Measurements from ENCODE around the gene LAMA2. TPM values are rescaled to one million over a fixed set of nuclear protein-coding genes. Genes with fewer than 3 reads are reported as not detected.

The LAMA2 gene
- polyA plus RNA-seq, 3 donors from 2014 or later: 0.17 to 1.2 (median 0.34) TPM

GRCh38 chr6:129507059-129507807 is 624.3 kb downstream of the LAMA2 start:
- Mint-ChIP-seq H3K9me3 (peaks cover 0 to 2% (median 0%) of the 10 kb centered on the region in 6 donors), H3K4me3 (no peak overlapping the region), H3K27ac (no peak overlapping the region), H3K27me3 (ENCODE audit: low read depth in 3 of 3) (no peaks in the 10 kb centered on the region), H3K4me1 (no peaks in the 10 kb centered on the region), H3K36me3 (peaks cover 13 to 22% (median 15%) of the 10 kb centered on the region in 3 donors)
- DNase-seq: no peak

GRCh38 chr6:129507846-129508245 is 624.9 kb downstream of the LAMA2 start:
- no peaks in the 10 kb centered on the region for H3K4me1 Mint-ChIP-seq
- no peak overlapping the region for H3K27ac Mint-ChIP-seq
- no peaks in the 10 kb centered on the region for H3K27me3 Mint-ChIP-seq (ENCODE audit: low read depth in 3 of 3)
- DNase-seq: no peak
- peaks cover 13 to 26% (median 20%) of the 10 kb centered on the region in 3 donors for H3K36me3 Mint-ChIP-seq
- no peak overlapping the region for H3K4me3 Mint-ChIP-seq
- peaks cover 0 to 2% (median 0%) of the 10 kb centered on the region in 6 donors for H3K9me3 Mint-ChIP-seq

DNA sequence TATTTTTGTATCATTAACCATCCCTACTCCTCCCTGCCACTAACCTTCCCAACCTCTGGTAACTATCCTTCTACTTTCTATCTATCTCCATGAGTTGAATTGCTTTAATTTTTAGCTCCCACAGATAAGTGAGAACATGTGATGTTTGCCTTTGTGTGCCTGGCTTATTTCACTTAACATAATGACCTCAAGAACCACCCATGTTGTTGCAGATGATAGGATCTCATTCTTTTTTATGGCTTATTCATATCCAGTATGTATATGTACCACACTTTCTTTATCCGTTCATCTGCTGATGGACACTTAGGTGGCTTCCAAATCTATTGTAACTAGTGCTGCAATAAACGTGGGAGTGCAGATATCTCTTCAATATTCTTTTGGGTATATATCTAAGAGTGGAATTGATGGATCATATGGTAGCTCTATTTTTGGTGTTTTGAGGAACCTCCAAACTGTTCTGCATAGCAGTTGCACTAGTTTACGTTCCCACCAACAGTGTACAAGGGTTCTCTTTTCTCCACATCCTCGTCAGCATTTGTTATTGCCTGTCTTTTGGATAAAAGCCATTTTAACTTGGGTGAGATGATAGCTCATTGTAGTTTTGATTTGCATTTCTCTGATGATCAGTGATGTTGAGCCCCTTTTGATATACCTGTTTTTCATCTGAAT is 625.7 kb downstream of the LAMA2 start:
- Mint-ChIP-seq H3K4me1 (no peaks in the 10 kb centered on the region), H3K36me3 (peaks cover 18 to 26% (median 25%) of the 10 kb centered on the region in 3 donors), H3K27me3 (ENCODE audit: low read depth in 3 of 3) (no peaks in the 10 kb centered on the region), H3K4me3 (no peak overlapping the region), H3K27ac (no peak overlapping the region), H3K9me3 (peaks cover 0 to 2% (median 0%) of the 10 kb centered on the region in 6 donors)
- no peak for DNase-seq

DNA sequence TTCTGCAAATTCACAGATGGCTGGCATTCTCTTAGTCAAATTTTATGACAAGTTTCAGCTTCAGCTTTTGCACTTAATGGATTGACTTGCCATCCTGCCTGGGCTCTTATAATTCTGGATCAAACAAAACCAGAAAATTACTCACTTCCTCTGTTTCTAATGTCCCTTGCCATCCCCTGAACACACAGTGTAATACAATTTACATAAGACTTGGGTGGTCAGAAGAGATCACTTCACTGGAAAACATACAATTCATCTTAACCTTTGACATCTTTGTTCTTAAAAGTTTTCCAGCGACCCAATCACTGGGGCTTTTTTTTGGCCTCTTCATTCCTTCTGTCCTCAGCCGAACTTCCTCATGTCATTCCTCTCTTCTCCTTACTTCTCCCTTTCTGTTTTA is 628.0 kb downstream of the LAMA2 start:
- no peak overlapping the region for H3K27ac Mint-ChIP-seq
- H3K4me1 Mint-ChIP-seq: no peaks in the 10 kb centered on the region
- no peaks in the 10 kb centered on the region for H3K27me3 Mint-ChIP-seq (ENCODE audit: low read depth in 3 of 3)
- peaks cover 28 to 33% (median 31%) of the 10 kb centered on the region in 3 donors for H3K36me3 Mint-ChIP-seq
- peaks cover 0 to 2% (median 0%) of the 10 kb centered on the region in 6 donors for H3K9me3 Mint-ChIP-seq
- no peak overlapping the region for H3K4me3 Mint-ChIP-seq
- DNase-seq: no peak

GRCh38 chr6:129513471-129513870 is 630.5 kb downstream of the LAMA2 start:
- Mint-ChIP-seq H3K4me3 (no peak overlapping the region), H3K9me3 (peaks cover 0 to 2% (median 0%) of the 10 kb centered on the region in 6 donors), H3K27me3 (ENCODE audit: low read depth in 3 of 3) (no peaks in the 10 kb centered on the region), H3K4me1 (no peaks in the 10 kb centered on the region), H3K27ac (no peak overlapping the region), H3K36me3 (peaks cover 26 to 34% (median 33%) of the 10 kb centered on the region in 3 donors)
- no peak for DNase-seq

- H3K9me3 Mint-ChIP-seq: peaks cover 0 to 2% (median 0%) of the 10 kb centered on the region in 6 donors
- H3K4me3 Mint-ChIP-seq: no peak overlapping the region
- DNase-seq: no peak
- H3K27ac Mint-ChIP-seq: no peak overlapping the region
- no peaks in the 10 kb centered on the region for H3K4me1 Mint-ChIP-seq
- H3K27me3 Mint-ChIP-seq (ENCODE audit: low read depth in 3 of 3): no peaks in the 10 kb centered on the region
- H3K36me3 Mint-ChIP-seq: peaks cover 24 to 33% (median 29%) of the 10 kb centered on the region in 3 donors
These were observed 632.1 kb downstream of the LAMA2 start for GRCh38 chr6:129515004-129515403.

DNA sequence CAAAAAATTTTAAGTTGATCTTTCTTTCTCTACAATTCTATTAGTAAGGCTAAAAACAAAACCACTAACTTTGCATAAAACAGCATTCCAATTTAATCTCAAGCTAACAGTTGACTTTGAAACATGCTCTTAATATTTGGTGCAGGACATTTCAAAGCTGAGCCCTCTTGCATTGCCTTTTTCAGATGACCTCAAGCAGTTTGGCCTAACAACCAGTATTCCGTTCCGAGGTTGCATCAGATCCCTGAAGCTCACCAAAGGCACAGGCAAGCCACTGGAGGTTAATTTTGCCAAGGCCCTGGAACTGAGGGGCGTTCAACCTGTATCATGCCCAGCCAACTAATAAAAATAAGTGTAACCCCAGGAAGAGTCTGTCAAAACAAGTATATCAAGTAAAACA is 633.1 kb downstream of the LAMA2 start:
- peaks cover 21 to 30% (median 27%) of the 10 kb centered on the region in 3 donors for H3K36me3 Mint-ChIP-seq
- peaks cover 0 to 2% (median 0%) of the 10 kb centered on the region in 6 donors for H3K9me3 Mint-ChIP-seq
- no peak for DNase-seq
- H3K27ac Mint-ChIP-seq: no peak overlapping the region
- no peaks in the 10 kb centered on the region for H3K4me1 Mint-ChIP-seq
- no peak overlapping the region for H3K4me3 Mint-ChIP-seq
- H3K27me3 Mint-ChIP-seq (ENCODE audit: low read depth in 3 of 3): no peaks in the 10 kb centered on the region

DNA sequence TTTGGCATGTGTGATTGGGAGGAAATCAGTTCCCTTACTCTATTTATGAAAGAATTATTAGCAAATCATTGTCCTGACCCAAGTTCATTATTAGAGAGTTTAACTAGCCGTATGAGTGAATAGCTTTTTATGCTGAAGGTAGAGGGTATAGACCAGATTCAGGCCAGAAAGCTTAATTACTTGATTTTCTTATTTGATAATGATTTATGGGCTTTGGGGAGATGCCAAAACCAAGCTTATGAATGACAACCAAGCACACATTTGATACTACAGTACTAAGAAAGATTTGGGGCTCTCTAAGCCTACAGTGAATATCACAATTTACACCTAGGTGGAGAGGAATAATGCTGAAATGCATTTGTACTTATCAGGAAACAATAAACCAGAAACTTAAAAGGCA is 633.8 kb downstream of the LAMA2 start:
- H3K36me3 Mint-ChIP-seq: peaks cover 21 to 26% (median 23%) of the 10 kb centered on the region in 3 donors
- no peaks in the 10 kb centered on the region for H3K4me1 Mint-ChIP-seq
- no peaks in the 10 kb centered on the region for H3K9me3 Mint-ChIP-seq
- no peak overlapping the region for H3K4me3 Mint-ChIP-seq
- H3K27me3 Mint-ChIP-seq (ENCODE audit: low read depth in 3 of 3): no peaks in the 10 kb centered on the region
- DNase-seq: no peak
- H3K27ac Mint-ChIP-seq: no peak overlapping the region

GRCh38 chr6:129517288-129517687 is 634.4 kb downstream of the LAMA2 start:
- H3K9me3 Mint-ChIP-seq: no peaks in the 10 kb centered on the region
- no peak overlapping the region for H3K27ac Mint-ChIP-seq
- H3K36me3 Mint-ChIP-seq: peaks cover 16 to 23% (median 22%) of the 10 kb centered on the region in 3 donors
- H3K27me3 Mint-ChIP-seq (ENCODE audit: low read depth in 3 of 3): no peaks in the 10 kb centered on the region
- no peak for DNase-seq
- H3K4me1 Mint-ChIP-seq: no peaks in the 10 kb centered on the region
- no peak overlapping the region for H3K4me3 Mint-ChIP-seq

- H3K4me3 Mint-ChIP-seq: no peak overlapping the region
These were observed 636.8 kb downstream of the LAMA2 start for GRCh38 chr6:129519750-129520149.

GRCh38 chr6:129521946-129522345 is 639.0 kb downstream of the LAMA2 start:
- no peak for DNase-seq
- H3K27me3 Mint-ChIP-seq (ENCODE audit: low read depth in 3 of 3): no peaks in the 10 kb centered on the region
- H3K4me1 Mint-ChIP-seq: no peaks in the 10 kb centered on the region
- H3K4me3 Mint-ChIP-seq: no peak overlapping the region
- no peak overlapping the region for H3K27ac Mint-ChIP-seq
- peaks cover 5 to 13% (median 9%) of the 10 kb centered on the region in 3 donors for H3K36me3 Mint-ChIP-seq
- no peaks in the 10 kb centered on the region for H3K9me3 Mint-ChIP-seq

More at GRCh38 chr6:129519750-129520149, 636.8 kb downstream of the LAMA2 start:
- H3K27ac Mint-ChIP-seq: no peak overlapping the region
- DNase-seq: no peak
- H3K9me3 Mint-ChIP-seq: no peaks in the 10 kb centered on the region
- H3K27me3 Mint-ChIP-seq (ENCODE audit: low read depth in 3 of 3): no peaks in the 10 kb centered on the region
- H3K4me1 Mint-ChIP-seq: no peaks in the 10 kb centered on the region
- H3K36me3 Mint-ChIP-seq: peaks cover 3 to 13% (median 6%) of the 10 kb centered on the region in 3 donors

DNA sequence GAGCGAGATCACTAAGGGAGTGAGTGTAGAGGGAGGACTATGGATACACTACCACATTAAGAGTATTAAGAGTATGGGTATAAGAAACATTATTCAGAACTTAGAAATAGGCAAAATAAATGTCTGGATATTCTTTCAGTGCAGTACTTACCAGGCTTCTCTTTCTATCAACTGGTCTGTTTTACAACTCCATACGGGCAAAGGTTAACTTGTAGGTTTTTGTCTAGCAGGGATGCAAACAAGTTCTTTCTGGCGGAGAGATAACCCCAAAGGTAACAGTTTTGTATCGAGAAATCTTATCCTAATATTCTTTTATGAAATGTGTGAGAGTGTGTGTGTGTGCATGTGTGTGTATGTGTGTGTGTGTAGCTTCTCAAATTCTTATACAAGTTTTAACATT is 640.9 kb downstream of the LAMA2 start:
- peaks cover 8 to 9% (median 9%) of the 10 kb centered on the region in 3 donors for H3K36me3 Mint-ChIP-seq
- DNase-seq: no peak
- no peak overlapping the region for H3K4me3 Mint-ChIP-seq
- no peak overlapping the region for H3K27ac Mint-ChIP-seq
- peaks cover 0 to 1% (median 0%) of the 10 kb centered on the region in 6 donors for H3K9me3 Mint-ChIP-seq
- no peaks in the 10 kb centered on the region for H3K4me1 Mint-ChIP-seq
- peaks cover 0 to 1% (median 0%) of the 10 kb centered on the region in 3 donors for H3K27me3 Mint-ChIP-seq (ENCODE audit: low read depth in 3 of 3)

DNA sequence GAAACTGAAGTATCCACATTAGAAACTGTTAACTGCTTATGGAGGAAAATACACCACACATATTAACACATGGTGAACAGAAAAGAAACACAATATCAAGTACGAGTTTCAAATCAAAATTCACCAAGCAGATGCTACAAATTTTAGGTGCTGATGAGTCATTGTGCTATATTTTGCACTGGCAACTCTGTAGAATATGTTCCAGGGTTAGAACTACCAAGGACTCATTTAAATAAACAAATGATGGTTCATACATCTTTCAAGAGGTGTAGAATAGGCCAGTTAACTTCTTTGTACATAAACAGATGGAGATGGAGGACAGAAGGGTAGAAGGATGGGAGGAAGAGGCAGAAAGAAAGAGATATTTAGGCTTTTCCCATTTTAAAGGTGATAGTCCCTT is 642.1 kb downstream of the LAMA2 start:
- DNase-seq: no peak
- peaks cover 0 to 1% (median 0%) of the 10 kb centered on the region in 3 donors for H3K27me3 Mint-ChIP-seq (ENCODE audit: low read depth in 3 of 3)
- H3K4me1 Mint-ChIP-seq: no peaks in the 10 kb centered on the region
- H3K36me3 Mint-ChIP-seq: peaks cover 8 to 10% (median 9%) of the 10 kb centered on the region in 3 donors
- no peak overlapping the region for H3K27ac Mint-ChIP-seq
- peaks cover 0 to 2% (median 0%) of the 10 kb centered on the region in 6 donors for H3K9me3 Mint-ChIP-seq
- no peak overlapping the region for H3K4me3 Mint-ChIP-seq

DNA sequence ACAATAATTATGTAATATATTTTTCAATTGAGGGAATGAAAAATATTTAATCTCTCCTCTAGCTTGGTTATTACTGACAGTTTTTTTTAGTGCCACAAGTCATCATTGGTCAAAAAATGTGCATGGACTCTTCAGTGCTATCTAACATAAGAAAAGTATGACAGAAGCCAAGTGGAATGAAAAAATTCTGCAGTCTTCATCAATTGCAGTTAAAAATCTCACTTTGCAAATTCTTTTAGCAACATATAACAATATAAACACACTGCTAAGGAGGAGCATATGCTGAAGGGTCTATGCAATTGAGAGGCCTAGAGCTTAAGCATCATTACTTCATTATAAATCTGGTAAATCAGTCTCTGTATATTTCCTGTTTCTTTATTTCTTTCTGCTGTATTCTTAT is 652.0 kb downstream of the LAMA2 start:
- peaks cover 7 to 22% (median 21%) of the 10 kb centered on the region in 3 donors for H3K36me3 Mint-ChIP-seq
- H3K9me3 Mint-ChIP-seq: no peaks in the 10 kb centered on the region
- H3K27ac Mint-ChIP-seq: no peak overlapping the region
- H3K27me3 Mint-ChIP-seq (ENCODE audit: low read depth in 3 of 3): peaks cover 0 to 2% (median 0%) of the 10 kb centered on the region in 3 donors
- H3K4me1 Mint-ChIP-seq: no peaks in the 10 kb centered on the region
- DNase-seq: no peak
- no peak overlapping the region for H3K4me3 Mint-ChIP-seq

Data from immature natural killer cell (primary cell).